Measurements from ENCODE around the gene SLC32A1.

Gene SLC32A1

DNA sequence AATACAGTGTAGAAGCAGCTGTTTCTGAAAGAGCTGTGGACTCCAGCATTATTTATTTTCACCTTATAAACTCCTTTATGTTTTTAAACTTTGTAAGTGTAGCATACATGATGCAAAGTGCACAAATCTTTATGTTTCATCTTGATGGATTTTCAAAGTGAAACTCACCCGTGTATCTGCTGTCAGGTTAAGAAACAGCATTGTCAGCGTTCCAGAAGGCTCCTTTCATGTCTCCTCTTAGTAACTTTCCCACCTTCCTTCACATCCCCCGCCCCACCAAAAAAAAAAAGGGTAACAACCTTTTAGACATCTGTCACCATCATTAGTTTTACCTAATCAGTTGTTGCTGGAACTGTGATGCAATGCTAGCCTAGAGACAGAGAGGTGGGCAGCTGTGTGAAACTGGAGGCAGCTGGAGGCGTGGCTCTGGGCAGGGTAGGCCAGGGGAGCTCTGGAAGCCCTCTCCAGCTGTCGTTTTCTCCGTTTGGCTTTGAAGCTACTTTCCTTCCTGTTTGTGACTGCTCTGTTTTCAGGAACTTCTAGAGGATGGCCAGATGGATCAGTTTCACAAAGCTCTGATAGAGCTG lies 31.1 kb downstream of the SLC32A1 start:
- no peak for DNase-seq

DNA sequence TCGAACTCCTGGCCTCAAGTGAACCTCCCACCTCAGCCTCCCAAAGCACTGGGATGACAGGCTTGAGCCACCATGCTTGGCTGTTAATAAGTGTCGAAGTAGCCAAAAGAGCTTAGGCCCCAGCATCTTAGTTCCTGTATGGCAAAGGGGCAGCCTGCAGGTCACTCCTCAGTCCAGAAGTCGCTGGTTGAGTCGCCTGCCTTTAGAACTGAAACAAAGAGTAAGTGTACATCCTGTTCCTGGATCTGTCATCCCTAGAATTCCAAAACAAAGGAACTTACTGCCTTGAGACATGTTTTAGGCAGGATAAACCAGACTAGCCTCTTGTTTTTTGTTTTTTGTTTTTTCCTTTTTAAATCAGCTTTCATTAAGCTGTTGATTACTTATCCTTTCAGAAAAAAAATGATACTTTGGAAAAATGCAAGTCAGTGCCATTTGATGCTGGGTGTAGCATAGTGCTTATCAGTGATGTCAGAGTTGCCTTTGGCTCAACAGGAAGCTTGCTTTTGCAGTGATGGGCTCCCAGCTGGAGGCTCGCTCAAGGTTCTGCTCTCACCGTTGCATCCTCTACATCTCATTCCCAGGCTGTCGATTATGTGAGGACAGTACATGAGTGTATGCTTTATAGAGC lies 33.0 kb downstream of the SLC32A1 start:
- no peak for DNase-seq

DNA sequence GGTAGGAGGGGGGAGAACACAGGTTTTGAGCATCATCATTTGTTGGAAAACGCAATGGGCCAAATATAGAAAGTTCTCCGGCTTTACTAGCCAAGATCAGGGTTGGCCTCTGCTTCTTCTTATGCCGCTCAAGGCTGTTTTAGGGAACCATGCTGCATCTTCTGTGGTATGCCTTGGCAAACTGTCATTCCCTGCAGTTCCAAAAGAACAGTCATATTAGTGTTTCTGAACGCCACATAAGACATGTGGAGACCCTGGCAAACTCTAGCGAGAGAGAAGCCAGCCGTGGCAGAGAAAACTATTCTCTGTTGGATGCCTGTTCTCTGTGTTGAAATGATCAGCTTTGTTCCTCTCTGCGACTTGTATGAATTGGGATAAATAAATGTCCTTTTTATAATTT lies 34.8 kb downstream of the SLC32A1 start:
- DNase-seq: no peak

DNA sequence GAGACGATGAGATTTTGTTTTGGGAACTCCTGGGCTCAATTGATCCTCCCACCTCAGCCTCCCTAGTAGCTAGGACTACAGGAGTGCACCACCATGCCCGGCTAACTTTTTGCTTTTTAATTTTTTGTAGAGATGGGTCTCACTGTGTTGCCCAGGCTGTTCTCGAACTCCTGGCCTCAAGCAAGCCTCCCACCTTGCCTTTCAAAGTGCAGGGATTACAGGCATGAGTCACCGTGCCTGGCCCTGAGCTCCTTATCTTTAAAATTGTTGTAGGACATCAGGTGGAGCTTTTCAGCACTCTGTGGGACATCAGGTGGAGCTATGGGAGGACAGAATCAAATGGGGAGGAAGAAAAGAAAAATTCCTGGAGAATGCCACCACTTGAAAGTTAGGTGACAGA lies 36.7 kb downstream of the SLC32A1 start:
- DNase-seq: no peak

DNA sequence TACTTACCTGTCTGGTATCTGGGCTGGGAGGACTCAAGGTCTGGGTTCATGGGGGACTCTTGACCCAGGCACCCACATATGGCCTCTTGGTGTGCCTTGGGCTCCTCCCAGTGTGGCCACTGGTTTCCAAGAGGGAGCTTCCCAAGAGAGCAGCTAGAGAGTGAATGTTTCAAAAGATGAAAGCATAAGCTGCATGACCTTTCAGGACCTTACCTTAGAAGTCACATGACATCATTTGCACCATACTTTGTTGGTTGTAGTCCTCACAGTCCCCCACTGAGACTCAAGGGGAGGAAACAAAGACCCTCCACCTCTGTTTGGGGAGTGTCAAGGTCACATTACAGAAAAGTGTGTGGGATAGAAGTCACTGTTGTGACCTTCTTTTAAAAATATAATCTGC lies 37.9 kb downstream of the SLC32A1 start:
- no peak for DNase-seq

DNA sequence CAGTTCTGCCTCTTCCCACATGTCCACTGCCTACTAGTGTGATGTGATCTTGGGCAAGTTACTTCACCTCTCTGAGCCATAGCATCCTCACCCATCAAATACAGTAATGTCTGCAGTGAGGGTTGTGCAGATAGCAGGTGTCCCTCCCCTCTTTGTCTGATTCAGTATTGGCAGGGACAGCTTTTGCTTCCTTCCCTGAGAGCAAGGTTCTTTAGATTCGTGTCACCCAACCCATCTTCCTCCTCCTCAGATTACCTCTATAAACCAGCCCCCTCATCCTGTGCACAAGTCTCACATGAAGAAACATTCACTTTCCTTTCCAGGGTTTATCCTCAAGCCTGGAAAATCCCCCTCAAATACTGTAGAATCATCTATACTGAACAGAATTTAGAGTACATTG lies 39.3 kb downstream of the SLC32A1 start:
- DNase-seq: no peak

DNA sequence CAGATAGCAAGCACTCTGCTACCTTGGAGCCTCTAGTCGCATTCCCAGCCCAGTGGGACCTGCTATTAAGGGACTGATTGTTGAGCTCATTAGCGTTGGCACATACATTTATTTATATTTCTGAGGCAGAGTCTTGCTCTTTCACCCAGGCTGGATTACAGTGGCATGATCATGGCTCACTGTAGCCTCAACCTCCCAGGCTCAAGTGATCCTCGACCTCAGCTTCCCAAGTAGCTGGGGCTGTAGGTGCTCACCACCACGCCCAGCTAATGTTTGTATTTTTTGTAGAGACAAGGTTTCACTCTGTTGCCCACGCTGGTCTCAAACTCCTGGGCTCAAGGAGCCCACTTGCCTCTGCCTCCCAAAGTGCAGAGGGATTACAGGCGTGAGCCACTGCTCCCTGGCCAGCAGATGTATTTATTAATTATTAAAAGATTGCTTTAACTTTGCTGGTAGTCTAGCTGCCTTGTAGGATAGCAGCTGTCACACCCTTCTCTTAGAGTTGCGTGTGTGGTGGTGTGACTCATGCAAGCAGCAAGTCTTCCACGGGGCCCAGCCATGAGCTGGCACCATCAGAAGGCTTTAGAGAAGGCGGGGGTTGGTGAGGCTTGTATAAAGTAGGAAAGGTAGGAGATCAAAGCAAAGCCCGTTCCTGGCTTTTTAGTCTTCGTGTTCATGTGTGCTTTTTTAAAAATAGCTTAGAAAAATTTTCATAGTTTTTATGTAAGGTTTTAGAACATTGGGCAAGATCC lies 40.5 kb downstream of the SLC32A1 start:
- DNase-seq: peak; percentile 14 to 46

DNA sequence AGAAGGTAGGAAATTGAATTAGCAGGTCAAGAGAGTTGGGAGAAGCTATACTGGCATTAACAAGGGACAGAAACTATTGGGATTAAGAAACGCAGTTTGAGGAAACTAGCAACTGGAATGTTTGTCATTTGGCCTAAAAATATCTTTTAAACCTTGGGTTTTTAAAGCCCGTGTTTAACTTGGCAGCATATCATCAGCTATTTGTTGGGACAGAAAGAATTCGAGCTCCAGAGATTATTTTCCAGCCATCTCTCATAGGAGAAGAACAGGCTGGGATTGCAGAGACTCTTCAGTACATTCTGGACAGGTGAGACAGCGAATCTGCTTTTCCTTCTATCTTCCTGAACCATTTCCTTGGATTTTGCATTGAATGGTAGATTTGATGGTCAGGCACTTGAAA lies 41.8 kb downstream of the SLC32A1 start:
- no peak for DNase-seq

DNA sequence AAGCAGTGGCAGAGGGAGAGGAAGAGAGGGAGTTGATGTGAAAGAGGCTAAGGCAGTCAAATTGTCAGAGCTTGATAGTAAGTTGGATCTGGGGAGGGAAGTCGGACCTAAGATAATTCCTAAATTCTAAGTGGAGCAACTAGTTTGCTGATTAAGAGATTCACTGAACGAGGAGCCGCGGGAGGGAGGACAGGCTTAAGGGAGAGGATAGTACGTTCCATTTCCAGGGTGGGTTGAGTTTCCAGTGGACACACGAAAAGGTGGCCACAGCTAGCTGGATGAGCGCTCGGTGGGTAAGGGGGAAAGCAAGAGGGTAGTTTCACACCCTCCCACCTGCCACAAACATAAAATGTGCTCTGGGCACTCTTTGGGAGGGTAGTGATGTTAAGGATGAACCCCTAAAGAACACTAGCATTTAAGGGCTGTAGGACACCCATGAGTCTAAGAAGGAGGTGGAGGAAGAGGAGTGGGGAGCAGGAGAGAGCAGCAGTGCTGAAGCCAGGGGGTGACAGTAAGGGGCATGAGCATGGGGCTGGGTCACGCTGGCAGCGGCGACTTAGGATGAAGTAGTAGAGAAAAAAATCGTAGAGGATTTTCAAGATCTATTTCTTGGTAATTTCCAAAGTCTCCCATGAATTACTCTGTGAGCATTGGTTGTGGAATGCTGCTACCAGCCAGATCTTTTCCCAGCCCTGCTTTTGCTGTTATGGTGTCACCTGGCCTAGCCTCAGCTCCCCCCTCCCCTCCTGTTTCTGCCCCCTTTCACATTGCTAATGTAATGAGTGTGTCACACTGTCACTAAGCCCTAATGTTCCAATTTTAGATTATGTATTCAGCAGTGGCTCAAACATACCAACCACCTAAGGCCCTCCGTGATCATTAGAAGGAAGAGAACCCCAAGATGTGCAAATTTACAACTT lies 45.4 kb downstream of the SLC32A1 start:
- no peak for DNase-seq

DNA sequence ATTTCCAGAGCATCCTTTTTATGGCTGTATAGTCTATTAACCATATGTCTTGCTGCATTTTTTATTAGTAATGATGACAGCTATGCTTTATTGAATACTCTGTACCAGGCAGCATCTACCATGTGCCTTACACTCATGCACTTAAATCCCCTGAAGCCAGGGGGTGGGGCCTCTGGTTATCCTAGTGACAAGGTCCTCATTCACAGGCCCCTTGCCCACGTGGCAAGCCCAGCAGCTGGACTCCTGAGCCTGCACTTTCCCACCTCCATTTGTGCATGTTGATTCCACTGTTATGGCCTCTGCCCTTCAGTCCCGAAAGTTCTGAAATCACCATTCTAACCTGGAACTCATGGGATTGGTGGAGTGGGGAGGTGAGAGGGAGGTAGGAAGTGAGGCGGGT lies 46.3 kb downstream of the SLC32A1 start:
- no peak for DNase-seq

DNA sequence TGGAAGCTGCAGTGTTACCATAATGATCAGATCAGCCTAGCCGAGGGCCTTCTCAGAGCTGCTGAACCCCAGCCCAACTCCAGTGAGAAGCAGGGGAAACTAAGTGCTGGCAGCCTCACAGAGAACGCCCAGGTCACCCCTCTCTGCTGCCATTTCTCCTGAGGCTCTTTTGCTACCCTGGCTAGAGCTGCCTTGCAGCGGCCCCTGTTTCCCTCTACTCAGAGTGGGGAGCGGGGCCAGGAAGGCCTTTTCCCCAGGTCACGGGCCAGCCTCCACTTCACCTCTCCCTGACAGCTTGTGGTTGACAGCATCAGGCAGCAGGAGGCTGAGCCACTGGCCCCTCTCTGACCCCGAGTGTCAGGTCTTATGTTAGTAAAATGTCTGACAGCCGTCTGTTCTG lies 46.7 kb downstream of the SLC32A1 start:
- DNase-seq: no peak

DNA sequence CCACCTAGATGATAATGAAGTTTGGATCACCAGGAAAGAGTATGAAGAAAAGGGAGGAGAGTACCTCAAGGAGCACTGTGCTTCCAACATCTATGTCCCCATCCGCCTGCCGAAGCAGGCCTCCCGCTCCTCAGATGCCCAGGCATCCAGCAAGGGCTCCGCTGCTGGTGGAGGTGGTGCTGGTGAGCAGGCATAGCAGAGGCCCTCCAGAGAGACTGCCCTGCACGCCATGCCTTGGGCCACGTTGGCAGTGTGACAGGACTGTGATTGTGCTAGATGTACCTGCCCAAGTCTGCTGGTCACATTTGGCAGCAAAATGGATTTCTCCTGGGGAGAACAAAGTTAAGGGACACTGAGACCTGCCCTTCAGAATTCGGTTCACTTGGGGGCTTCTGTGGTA lies 47.3 kb downstream of the SLC32A1 start:
- DNase-seq: no peak

DNA sequence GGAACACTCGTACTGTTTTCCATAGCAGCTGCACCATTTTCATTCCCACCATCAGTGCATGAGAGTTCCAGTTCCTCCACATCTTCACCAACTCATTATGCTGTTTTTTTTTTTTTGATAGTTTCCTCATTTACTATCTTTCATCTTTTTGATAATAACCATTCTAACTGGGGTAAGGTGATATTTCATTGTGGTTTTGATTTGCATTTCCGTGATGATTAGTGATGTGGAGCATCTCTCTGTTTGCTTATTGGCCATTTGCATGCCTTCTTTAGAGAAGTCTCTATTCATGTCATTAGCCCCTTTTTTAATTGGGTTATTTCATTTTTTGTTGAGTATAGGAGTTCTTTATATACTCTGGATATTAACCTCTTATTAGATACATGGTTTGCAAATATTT lies 49.9 kb downstream of the SLC32A1 start:
- DNase-seq: no peak

DNA sequence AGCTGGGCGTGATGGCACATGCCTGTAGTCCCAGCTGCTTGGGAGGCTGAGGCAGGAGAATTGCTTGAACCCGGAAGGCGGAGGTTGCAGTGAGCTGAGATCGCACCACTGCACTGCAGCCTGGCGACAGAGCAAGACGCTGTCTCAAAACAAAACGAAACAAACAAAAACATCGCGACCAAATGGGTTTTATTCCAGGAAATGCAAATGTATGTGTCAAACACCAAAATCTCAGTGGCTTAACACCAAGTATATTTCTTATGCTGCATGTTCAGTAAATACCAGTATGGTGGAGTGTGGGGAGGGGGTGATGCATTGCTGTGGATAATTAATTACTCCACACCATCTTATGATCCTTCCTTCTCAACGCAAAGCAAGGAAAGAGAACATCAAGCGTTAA lies 52.1 kb downstream of the SLC32A1 start:
- DNase-seq: no peak

Measured in hippocampal formation (tissue), 2 donors.